HG03342 (cell line): ENCODE data around the gene PRCD.
"Not testable (repeated sequence)": the region's sequence is repeated elsewhere in the genome, so short reads cannot be mapped to it uniquely, and the experiment has no call there.

Source experiments
- ATAC-seq: cut with Tn5 transposase; IDR thresholded peaks from one replicate; pipeline ENCODE4 v1.9.1; 2021; ENCODE audit warnings: mild to moderate bottlenecking, moderate library complexity; ENCODE audit not compliant: unreplicated experiment

PRCD gene

GRCh38 chr17:76551685-76552084 lies 11.8 kb downstream of the PRCD start:
- no peak for ATAC-seq

GRCh38 chr17:76553178-76553908 lies 13.5 kb downstream of the PRCD start:
- no peak for ATAC-seq

- ATAC-seq, result no peak
Measured at GRCh38 chr17:76554131-76554530, 14.3 kb downstream of the PRCD start.

- ATAC-seq, result peak; percentile 31
Measured at GRCh38 chr17:76556765-76557367, 17.0 kb downstream of the PRCD start.

GRCh38 chr17:76557368-76558197 lies 17.7 kb downstream of the PRCD start:
- peak; percentile 76 for ATAC-seq

- ATAC-seq, result no peak
Measured at GRCh38 chr17:76558198-76559095, 18.6 kb downstream of the PRCD start.

- ATAC-seq, result not testable (repeated sequence)
Measured at GRCh38 chr17:76559460-76559859, 19.6 kb downstream of the PRCD start.

- no peak for ATAC-seq
Measured at GRCh38 chr17:76560036-76560876, 20.4 kb downstream of the PRCD start.

GRCh38 chr17:76560877-76561221 lies 21.0 kb downstream of the PRCD start:
- no peak for ATAC-seq

GRCh38 chr17:76561332-76561731 lies 21.5 kb downstream of the PRCD start:
- no peak for ATAC-seq

GRCh38 chr17:76561799-76562268 lies 22.0 kb downstream of the PRCD start:
- ATAC-seq, result no peak

- ATAC-seq, result no peak
Measured at GRCh38 chr17:76562734-76563148, 22.9 kb downstream of the PRCD start.

- ATAC-seq, result not testable (repeated sequence)
Measured at GRCh38 chr17:76563359-76563758, 23.5 kb downstream of the PRCD start.

- ATAC-seq, result not testable (repeated sequence)
Measured at GRCh38 chr17:76564991-76565727, 25.3 kb downstream of the PRCD start.

- no peak for ATAC-seq
Measured at GRCh38 chr17:76565728-76566612, 26.1 kb downstream of the PRCD start.

GRCh38 chr17:76566613-76566943 lies 26.7 kb downstream of the PRCD start:
- ATAC-seq, result no peak

GRCh38 chr17:76566988-76567431 lies 27.2 kb downstream of the PRCD start:
- no peak for ATAC-seq
